K562 (cell line): ENCODE measurements around the gene LRRC51.

Experiments
- FOSL1 ChIP-seq: fragments of 200-800 bp; sonication (Bioruptor generic); conservative IDR thresholded peaks from 2 replicates; pipeline ENCODE4 v1.6.1; 2016; ENCODE audit warnings: missing genetic modification characterization, missing compliant biosample characterization
- HDAC6 ChIP-seq: IDR thresholded peaks from 2 replicates; pipeline ENCODE4 v1.6.1; 2012; ENCODE audit warnings: low read depth, mild to moderate bottlenecking, control low read depth, inconsistent platforms, low read length, moderate library complexity
- JUNB ChIP-seq: fragments of 450-650 bp; formaldehyde crosslinking; conservative IDR thresholded peaks from 2 replicates; pipeline ENCODE4 v1.4.0; 2020; ENCODE audit warnings: mild to moderate bottlenecking
- KHSRP ChIP-seq: fragments of 450-650 bp; IDR thresholded peaks from 2 replicates; pipeline ENCODE4 v1.6.1; 2017
- MTA1 ChIP-seq: fragments of 450-650 bp; IDR thresholded peaks from 2 replicates; pipeline ENCODE4 v1.6.1; 2017; ENCODE audit warnings: borderline replicate concordance
- NR2F6 ChIP-seq: fragments of 450-650 bp; formaldehyde crosslinking; IDR thresholded peaks from 2 replicates; pipeline ENCODE4 v1.4.0; 2020; ENCODE audit warnings: mild to moderate bottlenecking
- PHF8 ChIP-seq: fragments of 200-600 bp; sonication (generic); IDR thresholded peaks from 2 replicates; pipeline ENCODE4 v1.6.1; 2012; ENCODE audit warnings: mixed run types, mild to moderate bottlenecking, inconsistent platforms, low read length, moderate library complexity, borderline replicate concordance
- POLR2A ChIP-seq: fragments of 450-650 bp; conservative IDR thresholded peaks from 2 replicates; pipeline ENCODE4 v1.6.1; 2016
- SP2 ChIP-seq: IDR thresholded peaks from 2 replicates; pipeline ENCODE4 v1.6.1; 2011; ENCODE audit warnings: mild to moderate bottlenecking, low read depth, low read length, moderate library complexity; ENCODE audit not compliant: poor library complexity, severe bottlenecking; ENCODE audit errors: extremely low read depth
- ZFX ChIP-seq: sonication (generic); formaldehyde crosslinking; IDR thresholded peaks from 2 replicates; pipeline ENCODE4 v1.8.0; 2022; ENCODE audit warnings: mild to moderate bottlenecking, missing genetic modification reagents, moderate library complexity
- ZNF76 ChIP-seq: fragments of 250-450 bp; sonication (Bioruptor Pico); IDR thresholded peaks from 2 replicates; pipeline ENCODE4 v1.4.0; 2020; ENCODE audit warnings: mild to moderate bottlenecking, moderate library complexity, borderline replicate concordance
- TF ChIP-seq, protein P1 (sequence below), 3 experiments: IDR thresholded peaks in 2 of 3; conservative IDR thresholded peaks in 1 of 3; 2 replicates each; pipeline ENCODE4 v1.5.1; 2011 to 2012; ENCODE audit warnings: low read length in 3 of 3, mild to moderate bottlenecking in 3 of 3, control low read depth in 2 of 3, improper control_type of control experiment in 1 of 3, inconsistent platforms in 1 of 3, low read depth in 1 of 3, mixed read lengths in 1 of 3, moderate library complexity in 1 of 3; ENCODE audit not compliant: insufficient read depth in 2 of 3
- TF ChIP-seq, protein P2 (sequence below), 2 experiments: fragments of 450-650 bp; formaldehyde crosslinking in 1 of 2; IDR thresholded peaks; 2 replicates each; pipeline versions ENCODE4 v1.4.0 to v1.6.1; 2014 to 2020; ENCODE audit warnings: mild to moderate bottlenecking in 2 of 2, borderline replicate concordance in 1 of 2, low read depth in 1 of 2

DNA sequence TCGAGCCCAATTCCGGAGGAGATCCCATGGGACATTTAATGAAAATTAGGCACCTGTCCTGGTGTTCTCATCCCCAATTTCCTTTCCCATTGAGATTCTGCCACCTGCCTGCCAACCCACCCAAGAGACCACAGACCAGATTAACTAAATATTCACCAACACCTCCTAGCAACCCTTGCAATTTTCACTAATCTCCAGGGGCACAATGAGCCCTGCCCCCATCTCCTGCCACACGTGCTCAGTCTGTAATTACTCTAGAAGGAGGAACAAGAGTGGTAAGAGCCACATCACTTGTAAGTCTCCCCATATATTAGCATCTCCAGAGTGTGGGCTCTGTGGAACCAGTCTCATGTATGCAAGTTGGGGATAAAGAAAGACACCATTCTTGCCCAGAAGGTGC, 44.0 kb upstream of the LRRC51 start:
- no peak for TF ChIP-seq HDAC6
- TF ChIP-seq POLR2A = no peak
- TF ChIP-seq, protein P1, sequence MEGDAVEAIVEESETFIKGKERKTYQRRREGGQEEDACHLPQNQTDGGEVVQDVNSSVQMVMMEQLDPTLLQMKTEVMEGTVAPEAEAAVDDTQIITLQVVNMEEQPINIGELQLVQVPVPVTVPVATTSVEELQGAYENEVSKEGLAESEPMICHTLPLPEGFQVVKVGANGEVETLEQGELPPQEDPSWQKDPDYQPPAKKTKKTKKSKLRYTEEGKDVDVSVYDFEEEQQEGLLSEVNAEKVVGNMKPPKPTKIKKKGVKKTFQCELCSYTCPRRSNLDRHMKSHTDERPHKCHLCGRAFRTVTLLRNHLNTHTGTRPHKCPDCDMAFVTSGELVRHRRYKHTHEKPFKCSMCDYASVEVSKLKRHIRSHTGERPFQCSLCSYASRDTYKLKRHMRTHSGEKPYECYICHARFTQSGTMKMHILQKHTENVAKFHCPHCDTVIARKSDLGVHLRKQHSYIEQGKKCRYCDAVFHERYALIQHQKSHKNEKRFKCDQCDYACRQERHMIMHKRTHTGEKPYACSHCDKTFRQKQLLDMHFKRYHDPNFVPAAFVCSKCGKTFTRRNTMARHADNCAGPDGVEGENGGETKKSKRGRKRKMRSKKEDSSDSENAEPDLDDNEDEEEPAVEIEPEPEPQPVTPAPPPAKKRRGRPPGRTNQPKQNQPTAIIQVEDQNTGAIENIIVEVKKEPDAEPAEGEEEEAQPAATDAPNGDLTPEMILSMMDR (IDR thresholded peaks at IDR 0.05 in 2 of 3, conservative IDR thresholded peaks at IDR 0.05 in 1 of 3; ENCODE audit: insufficient read depth in 2 of 3, low read depth in 1 of 3, low read length in 3 of 3) = no peak
- TF ChIP-seq, protein P2, sequence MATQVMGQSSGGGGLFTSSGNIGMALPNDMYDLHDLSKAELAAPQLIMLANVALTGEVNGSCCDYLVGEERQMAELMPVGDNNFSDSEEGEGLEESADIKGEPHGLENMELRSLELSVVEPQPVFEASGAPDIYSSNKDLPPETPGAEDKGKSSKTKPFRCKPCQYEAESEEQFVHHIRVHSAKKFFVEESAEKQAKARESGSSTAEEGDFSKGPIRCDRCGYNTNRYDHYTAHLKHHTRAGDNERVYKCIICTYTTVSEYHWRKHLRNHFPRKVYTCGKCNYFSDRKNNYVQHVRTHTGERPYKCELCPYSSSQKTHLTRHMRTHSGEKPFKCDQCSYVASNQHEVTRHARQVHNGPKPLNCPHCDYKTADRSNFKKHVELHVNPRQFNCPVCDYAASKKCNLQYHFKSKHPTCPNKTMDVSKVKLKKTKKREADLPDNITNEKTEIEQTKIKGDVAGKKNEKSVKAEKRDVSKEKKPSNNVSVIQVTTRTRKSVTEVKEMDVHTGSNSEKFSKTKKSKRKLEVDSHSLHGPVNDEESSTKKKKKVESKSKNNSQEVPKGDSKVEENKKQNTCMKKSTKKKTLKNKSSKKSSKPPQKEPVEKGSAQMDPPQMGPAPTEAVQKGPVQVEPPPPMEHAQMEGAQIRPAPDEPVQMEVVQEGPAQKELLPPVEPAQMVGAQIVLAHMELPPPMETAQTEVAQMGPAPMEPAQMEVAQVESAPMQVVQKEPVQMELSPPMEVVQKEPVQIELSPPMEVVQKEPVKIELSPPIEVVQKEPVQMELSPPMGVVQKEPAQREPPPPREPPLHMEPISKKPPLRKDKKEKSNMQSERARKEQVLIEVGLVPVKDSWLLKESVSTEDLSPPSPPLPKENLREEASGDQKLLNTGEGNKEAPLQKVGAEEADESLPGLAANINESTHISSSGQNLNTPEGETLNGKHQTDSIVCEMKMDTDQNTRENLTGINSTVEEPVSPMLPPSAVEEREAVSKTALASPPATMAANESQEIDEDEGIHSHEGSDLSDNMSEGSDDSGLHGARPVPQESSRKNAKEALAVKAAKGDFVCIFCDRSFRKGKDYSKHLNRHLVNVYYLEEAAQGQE (IDR thresholded peaks at IDR 0.05; ENCODE audit: borderline replicate concordance) = no peak
- TF ChIP-seq, protein P2 (CRISPR knock-in tag; IDR thresholded peaks at IDR 0.05; ENCODE audit: low read depth) = no peak
- TF ChIP-seq JUNB (CRISPR knock-in tag) = no peak
- no peak for TF ChIP-seq NR2F6
- TF ChIP-seq FOSL1 (tag) = no peak
- no peak for TF ChIP-seq SP2
- TF ChIP-seq ZNF76 (CRISPR knock-in tag) = no peak
- no peak for TF ChIP-seq MTA1
- TF ChIP-seq PHF8 = no peak
- TF ChIP-seq KHSRP = no peak
- no peak for TF ChIP-seq ZFX (CRISPR knock-in tag)
